GM21825 (cell line): ENCODE measurements around the gene ADORA2B.

ENCODE experiments used
- ATAC-seq: cut with Tn5 transposase; IDR thresholded peaks from one replicate; pipeline ENCODE4 v1.9.1; 2021; ENCODE audit warnings: mild to moderate bottlenecking, moderate library complexity; ENCODE audit not compliant: unreplicated experiment

Gene ADORA2B

GRCh38 chr17:15952916-15953790, 8.2 kb downstream of the ADORA2B start:
- no peak for ATAC-seq

- ATAC-seq, result no peak
Observed at GRCh38 chr17:15954222-15954621, 9.3 kb downstream of the ADORA2B start.

- no peak for ATAC-seq
Observed at GRCh38 chr17:15955793-15956541, 11.0 kb downstream of the ADORA2B start.

- no peak for ATAC-seq
Observed at GRCh38 chr17:15957206-15957605, 12.3 kb downstream of the ADORA2B start.

- no peak for ATAC-seq
Observed at GRCh38 chr17:15957608-15958307, 12.8 kb downstream of the ADORA2B start.

- ATAC-seq, result no peak
Observed at GRCh38 chr17:15958484-15958854, 13.5 kb downstream of the ADORA2B start.

GRCh38 chr17:15963670-15964110, 18.8 kb downstream of the ADORA2B start:
- ATAC-seq, result no peak

- no peak for ATAC-seq
Observed at GRCh38 chr17:15965528-15965927, 20.6 kb downstream of the ADORA2B start.

- ATAC-seq, result no peak
Observed at GRCh38 chr17:15966183-15966878, 21.4 kb downstream of the ADORA2B start.

- no peak for ATAC-seq
Observed at GRCh38 chr17:15966879-15967248, 21.9 kb downstream of the ADORA2B start.

GRCh38 chr17:15967706-15968399, 22.9 kb downstream of the ADORA2B start:
- no peak for ATAC-seq

GRCh38 chr17:15969463-15969862, 24.5 kb downstream of the ADORA2B start:
- no peak for ATAC-seq

GRCh38 chr17:15970500-15970899, 25.6 kb downstream of the ADORA2B start:
- no peak for ATAC-seq

- ATAC-seq, result no peak
Observed at GRCh38 chr17:15971098-15971678, 26.3 kb downstream of the ADORA2B start.

GRCh38 chr17:15971882-15972281, 27.0 kb downstream of the ADORA2B start:
- no peak for ATAC-seq

- ATAC-seq, result no peak
Observed at GRCh38 chr17:15972497-15972951, 27.6 kb downstream of the ADORA2B start.

- no peak for ATAC-seq
Observed at GRCh38 chr17:15973016-15973415, 28.1 kb downstream of the ADORA2B start.

- ATAC-seq, result no peak
Observed at GRCh38 chr17:15973834-15974233, 28.9 kb downstream of the ADORA2B start.

- ATAC-seq, result no peak
Observed at GRCh38 chr17:15977894-15978293, 33.0 kb downstream of the ADORA2B start.

- no peak for ATAC-seq
Observed at GRCh38 chr17:15978606-15979005, 33.7 kb downstream of the ADORA2B start.
